ENCODE results near the gene RYR2.

Gene RYR2

GRCh38 chr1:237219751-237220642 is 178.0 kb downstream of the RYR2 start:
- H3K9me3 Mint-ChIP-seq: no peaks in the 10 kb centered on the region
- peaks cover 3% of the 10 kb centered on the region for H3K27me3 Mint-ChIP-seq
- H3K27ac Mint-ChIP-seq: no peak overlapping the region
- H3K4me1 Mint-ChIP-seq: no peaks in the 10 kb centered on the region
- no peaks in the 10 kb centered on the region for H3K36me3 Mint-ChIP-seq
- no peak overlapping the region for H3K4me3 Mint-ChIP-seq

GRCh38 chr1:237223419-237223818 is 181.4 kb downstream of the RYR2 start:
- Mint-ChIP-seq H3K4me1 (no peaks in the 10 kb centered on the region), H3K27ac (no peak overlapping the region), H3K36me3 (no peaks in the 10 kb centered on the region), H3K27me3 (no peaks in the 10 kb centered on the region), H3K4me3 (no peak overlapping the region), H3K9me3 (no peaks in the 10 kb centered on the region)

- no peaks in the 10 kb centered on the region for H3K36me3 Mint-ChIP-seq
- H3K9me3 Mint-ChIP-seq: no peaks in the 10 kb centered on the region
- H3K27me3 Mint-ChIP-seq: no peaks in the 10 kb centered on the region
- no peaks in the 10 kb centered on the region for H3K4me1 Mint-ChIP-seq
- H3K27ac Mint-ChIP-seq: no peak overlapping the region
- no peak overlapping the region for H3K4me3 Mint-ChIP-seq
Measured at GRCh38 chr1:237226177-237226944, 184.4 kb downstream of the RYR2 start.

GRCh38 chr1:237227476-237227875 is 185.5 kb downstream of the RYR2 start:
- Mint-ChIP-seq H3K36me3 (no peaks in the 10 kb centered on the region), H3K27ac (no peak overlapping the region), H3K4me3 (no peak overlapping the region), H3K27me3 (no peaks in the 10 kb centered on the region), H3K4me1 (no peaks in the 10 kb centered on the region), H3K9me3 (no peaks in the 10 kb centered on the region)

GRCh38 chr1:237228421-237228820 is 186.4 kb downstream of the RYR2 start:
- H3K4me1 Mint-ChIP-seq: no peaks in the 10 kb centered on the region
- H3K27me3 Mint-ChIP-seq: no peaks in the 10 kb centered on the region
- H3K27ac Mint-ChIP-seq: no peak overlapping the region
- H3K36me3 Mint-ChIP-seq: no peaks in the 10 kb centered on the region
- no peaks in the 10 kb centered on the region for H3K9me3 Mint-ChIP-seq
- no peak overlapping the region for H3K4me3 Mint-ChIP-seq

- Mint-ChIP-seq H3K27me3 (no peaks in the 10 kb centered on the region), H3K9me3 (no peaks in the 10 kb centered on the region), H3K4me1 (no peaks in the 10 kb centered on the region), H3K4me3 (no peak overlapping the region), H3K36me3 (no peaks in the 10 kb centered on the region), H3K27ac (no peak overlapping the region)
Measured at GRCh38 chr1:237229333-237229732, 187.3 kb downstream of the RYR2 start.

- no peak overlapping the region for H3K27ac Mint-ChIP-seq
- H3K4me3 Mint-ChIP-seq: no peak overlapping the region
- H3K36me3 Mint-ChIP-seq: no peaks in the 10 kb centered on the region
- no peaks in the 10 kb centered on the region for H3K27me3 Mint-ChIP-seq
- H3K4me1 Mint-ChIP-seq: no peaks in the 10 kb centered on the region
- no peaks in the 10 kb centered on the region for H3K9me3 Mint-ChIP-seq
Measured at GRCh38 chr1:237232501-237232900, 190.5 kb downstream of the RYR2 start.

GRCh38 chr1:237235091-237235490 is 193.1 kb downstream of the RYR2 start:
- H3K4me1 Mint-ChIP-seq: no peaks in the 10 kb centered on the region
- H3K4me3 Mint-ChIP-seq: no peak overlapping the region
- H3K9me3 Mint-ChIP-seq: no peaks in the 10 kb centered on the region
- no peaks in the 10 kb centered on the region for H3K27me3 Mint-ChIP-seq
- H3K36me3 Mint-ChIP-seq: no peaks in the 10 kb centered on the region
- no peak overlapping the region for H3K27ac Mint-ChIP-seq

- no peak overlapping the region for H3K4me3 Mint-ChIP-seq
- H3K4me1 Mint-ChIP-seq: no peaks in the 10 kb centered on the region
- H3K27me3 Mint-ChIP-seq: no peaks in the 10 kb centered on the region
- H3K27ac Mint-ChIP-seq: no peak overlapping the region
- H3K36me3 Mint-ChIP-seq: no peaks in the 10 kb centered on the region
- H3K9me3 Mint-ChIP-seq: no peaks in the 10 kb centered on the region
Measured at GRCh38 chr1:237237721-237238120, 195.7 kb downstream of the RYR2 start.

GRCh38 chr1:237239248-237239647 is 197.3 kb downstream of the RYR2 start:
- no peaks in the 10 kb centered on the region for H3K4me1 Mint-ChIP-seq
- no peaks in the 10 kb centered on the region for H3K36me3 Mint-ChIP-seq
- H3K27me3 Mint-ChIP-seq: no peaks in the 10 kb centered on the region
- H3K27ac Mint-ChIP-seq: no peak overlapping the region
- H3K9me3 Mint-ChIP-seq: no peaks in the 10 kb centered on the region
- no peak overlapping the region for H3K4me3 Mint-ChIP-seq

GRCh38 chr1:237241038-237241437 is 199.1 kb downstream of the RYR2 start:
- Mint-ChIP-seq H3K4me3 (no peak overlapping the region), H3K9me3 (no peaks in the 10 kb centered on the region)

GRCh38 chr1:237244778-237245177 is 202.8 kb downstream of the RYR2 start:
- H3K36me3 Mint-ChIP-seq: no peaks in the 10 kb centered on the region
- no peaks in the 10 kb centered on the region for H3K4me1 Mint-ChIP-seq
- no peak overlapping the region for H3K4me3 Mint-ChIP-seq
- no peaks in the 10 kb centered on the region for H3K27me3 Mint-ChIP-seq
- no peaks in the 10 kb centered on the region for H3K9me3 Mint-ChIP-seq
- no peak overlapping the region for H3K27ac Mint-ChIP-seq

More at GRCh38 chr1:237241038-237241437, 199.1 kb downstream of the RYR2 start:
- Mint-ChIP-seq H3K27me3 (no peaks in the 10 kb centered on the region), H3K27ac (no peak overlapping the region), H3K4me1 (no peaks in the 10 kb centered on the region), H3K36me3 (no peaks in the 10 kb centered on the region)

- H3K27me3 Mint-ChIP-seq: no peaks in the 10 kb centered on the region
- H3K9me3 Mint-ChIP-seq: no peaks in the 10 kb centered on the region
- H3K4me3 Mint-ChIP-seq: no peak overlapping the region
- H3K4me1 Mint-ChIP-seq: no peaks in the 10 kb centered on the region
- no peaks in the 10 kb centered on the region for H3K36me3 Mint-ChIP-seq
- H3K27ac Mint-ChIP-seq: no peak overlapping the region
Measured at GRCh38 chr1:237247442-237247841, 205.5 kb downstream of the RYR2 start.

- H3K27ac Mint-ChIP-seq: no peak overlapping the region
Measured at GRCh38 chr1:237249120-237249519, 207.1 kb downstream of the RYR2 start.

GRCh38 chr1:237250055-237250454 is 208.1 kb downstream of the RYR2 start:
- no peaks in the 10 kb centered on the region for H3K4me1 Mint-ChIP-seq
- H3K4me3 Mint-ChIP-seq: no peak overlapping the region
- no peaks in the 10 kb centered on the region for H3K9me3 Mint-ChIP-seq
- H3K27ac Mint-ChIP-seq: no peak overlapping the region
- no peaks in the 10 kb centered on the region for H3K27me3 Mint-ChIP-seq
- H3K36me3 Mint-ChIP-seq: no peaks in the 10 kb centered on the region

More at GRCh38 chr1:237249120-237249519, 207.1 kb downstream of the RYR2 start:
- H3K4me1 Mint-ChIP-seq: no peaks in the 10 kb centered on the region
- H3K36me3 Mint-ChIP-seq: no peaks in the 10 kb centered on the region
- no peaks in the 10 kb centered on the region for H3K9me3 Mint-ChIP-seq
- H3K4me3 Mint-ChIP-seq: no peak overlapping the region
- H3K27me3 Mint-ChIP-seq: no peaks in the 10 kb centered on the region

GRCh38 chr1:237255071-237255470 is 213.1 kb downstream of the RYR2 start:
- Mint-ChIP-seq H3K27me3 (peaks cover 2% of the 10 kb centered on the region), H3K4me3 (no peak overlapping the region), H3K27ac (no peak overlapping the region), H3K4me1 (no peaks in the 10 kb centered on the region), H3K9me3 (peaks cover 10% of the 10 kb centered on the region), H3K36me3 (no peaks in the 10 kb centered on the region)
